ENCODE results near the gene TTYH1. TPM values are rescaled to one million over a fixed set of nuclear protein-coding genes. Genes with fewer than 3 reads are reported as not detected.
A peak's percentile ranks its signal among the peaks of the same experiment; 100 is the strongest.

Gene TTYH1
- total RNA-seq, 1 donor from 2014 or later, result 6.0 TPM

DNA sequence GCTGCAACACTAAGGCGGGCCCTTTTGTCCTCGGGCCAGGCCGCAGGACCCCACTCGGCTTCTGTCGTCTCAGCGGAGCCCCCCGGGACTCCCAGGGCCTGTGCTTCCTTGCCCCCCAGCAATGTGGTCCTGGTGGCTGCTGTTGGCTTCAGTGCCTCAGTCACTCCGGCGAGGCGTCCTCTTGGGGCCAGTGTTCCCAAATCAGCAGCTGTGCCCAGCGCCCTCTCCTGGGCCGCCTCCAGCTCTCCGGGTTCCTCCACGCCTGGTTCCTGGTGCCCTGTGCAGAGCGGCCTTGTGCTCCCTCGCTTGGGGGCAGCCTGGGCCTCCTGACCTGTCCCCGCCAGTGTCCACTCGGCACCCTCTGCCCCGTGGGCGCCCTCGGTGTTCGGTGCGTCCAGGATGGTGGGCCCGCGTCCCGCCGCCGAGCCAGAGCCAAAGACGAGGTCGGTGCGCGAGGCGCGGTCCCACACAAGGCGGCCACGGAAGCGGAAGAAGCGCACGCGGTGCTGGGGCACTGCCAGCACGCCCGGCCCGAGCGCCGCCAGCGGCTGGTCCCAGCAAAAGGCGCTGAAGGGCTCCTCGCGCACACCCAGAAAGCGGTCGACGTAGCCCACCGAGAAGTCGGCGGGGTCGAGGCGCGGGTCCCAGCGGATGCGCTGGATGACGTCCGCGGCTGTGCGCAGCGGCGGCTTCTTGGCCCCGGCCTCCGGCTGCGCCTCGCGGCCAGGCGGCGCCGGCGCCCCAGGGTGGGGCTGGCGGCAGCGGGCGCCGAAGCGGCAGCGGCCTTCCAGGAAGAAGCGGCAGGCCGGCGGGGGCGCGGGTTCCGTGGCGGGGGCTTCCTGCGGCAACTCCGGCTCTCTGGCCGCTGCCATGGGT, 47.6 kb downstream of the TTYH1 start:
- Mint-ChIP-seq H3K27me3 (ENCODE audit: low read depth) (no peaks in the 10 kb centered on the region), H3K36me3 (peaks cover 25% of the 10 kb centered on the region), H3K27ac (peak overlapping the region; percentile 30), H3K4me3 (peak overlapping the region; percentile 66), H3K9me3 (no peaks in the 10 kb centered on the region), H3K4me1 (peaks cover 21% of the 10 kb centered on the region)
- TF ChIP-seq, protein P1, sequence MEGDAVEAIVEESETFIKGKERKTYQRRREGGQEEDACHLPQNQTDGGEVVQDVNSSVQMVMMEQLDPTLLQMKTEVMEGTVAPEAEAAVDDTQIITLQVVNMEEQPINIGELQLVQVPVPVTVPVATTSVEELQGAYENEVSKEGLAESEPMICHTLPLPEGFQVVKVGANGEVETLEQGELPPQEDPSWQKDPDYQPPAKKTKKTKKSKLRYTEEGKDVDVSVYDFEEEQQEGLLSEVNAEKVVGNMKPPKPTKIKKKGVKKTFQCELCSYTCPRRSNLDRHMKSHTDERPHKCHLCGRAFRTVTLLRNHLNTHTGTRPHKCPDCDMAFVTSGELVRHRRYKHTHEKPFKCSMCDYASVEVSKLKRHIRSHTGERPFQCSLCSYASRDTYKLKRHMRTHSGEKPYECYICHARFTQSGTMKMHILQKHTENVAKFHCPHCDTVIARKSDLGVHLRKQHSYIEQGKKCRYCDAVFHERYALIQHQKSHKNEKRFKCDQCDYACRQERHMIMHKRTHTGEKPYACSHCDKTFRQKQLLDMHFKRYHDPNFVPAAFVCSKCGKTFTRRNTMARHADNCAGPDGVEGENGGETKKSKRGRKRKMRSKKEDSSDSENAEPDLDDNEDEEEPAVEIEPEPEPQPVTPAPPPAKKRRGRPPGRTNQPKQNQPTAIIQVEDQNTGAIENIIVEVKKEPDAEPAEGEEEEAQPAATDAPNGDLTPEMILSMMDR (IDR thresholded peaks at IDR 0.05; ENCODE audit: unreplicated experiment), result no peak
- peak in 1 of 2 experiments; percentile 68 for DNase-seq (ENCODE audit: low spot score in 2 of 2, unreplicated experiment in 2 of 2)

DNA sequence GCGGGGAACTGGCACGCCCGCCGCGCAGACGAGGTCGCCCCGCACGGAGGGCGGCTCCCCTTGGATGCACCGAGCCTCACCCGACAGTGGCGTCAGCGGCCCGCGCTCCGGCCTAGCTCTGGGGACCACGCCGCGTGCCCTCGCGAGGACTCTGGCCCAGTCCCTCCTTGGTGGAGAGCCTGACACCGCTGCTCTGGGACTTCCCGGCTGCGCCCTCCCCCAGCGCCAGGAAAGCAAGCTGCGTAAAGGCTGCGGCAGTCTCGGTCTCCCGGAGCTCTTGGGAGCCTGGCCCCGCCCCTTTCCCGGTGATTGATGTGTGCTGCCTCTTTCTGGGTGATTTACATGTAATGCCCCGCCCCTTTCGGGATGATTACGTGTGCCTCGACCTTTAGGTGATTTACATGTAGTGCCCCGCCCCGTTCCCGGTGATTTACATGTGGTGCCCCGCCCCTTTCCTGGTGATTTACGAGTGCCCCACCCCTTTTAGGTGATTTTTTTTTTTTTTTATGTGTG, 48.3 kb downstream of the TTYH1 start, which contains the start of gene LENG9:
Gene LENG9, minus strand, starts transcription at position 248 of the 513 bp plus-strand sequence. CDS start 252 bp downstream, outside the sequence.
- peak within 1 kb of the TSS; percentile 92 for H3K27ac Mint-ChIP-seq
- no peaks in the 10 kb centered on the region for H3K27me3 Mint-ChIP-seq (ENCODE audit: low read depth)
- peak within 1 kb of the TSS; percentile 66 for H3K4me3 Mint-ChIP-seq
- H3K4me1 Mint-ChIP-seq, result peaks cover 27% of the 10 kb centered on the region
- TF ChIP-seq, protein P1 (IDR thresholded peaks at IDR 0.05; ENCODE audit: unreplicated experiment), result no peak
- H3K9me3 Mint-ChIP-seq, result no peaks in the 10 kb centered on the region
- DNase-seq (ENCODE audit: low spot score in 2 of 2, unreplicated experiment in 2 of 2), result peak; percentile 94 to 98
- peaks cover 18% of the 10 kb centered on the region for H3K36me3 Mint-ChIP-seq

DNA sequence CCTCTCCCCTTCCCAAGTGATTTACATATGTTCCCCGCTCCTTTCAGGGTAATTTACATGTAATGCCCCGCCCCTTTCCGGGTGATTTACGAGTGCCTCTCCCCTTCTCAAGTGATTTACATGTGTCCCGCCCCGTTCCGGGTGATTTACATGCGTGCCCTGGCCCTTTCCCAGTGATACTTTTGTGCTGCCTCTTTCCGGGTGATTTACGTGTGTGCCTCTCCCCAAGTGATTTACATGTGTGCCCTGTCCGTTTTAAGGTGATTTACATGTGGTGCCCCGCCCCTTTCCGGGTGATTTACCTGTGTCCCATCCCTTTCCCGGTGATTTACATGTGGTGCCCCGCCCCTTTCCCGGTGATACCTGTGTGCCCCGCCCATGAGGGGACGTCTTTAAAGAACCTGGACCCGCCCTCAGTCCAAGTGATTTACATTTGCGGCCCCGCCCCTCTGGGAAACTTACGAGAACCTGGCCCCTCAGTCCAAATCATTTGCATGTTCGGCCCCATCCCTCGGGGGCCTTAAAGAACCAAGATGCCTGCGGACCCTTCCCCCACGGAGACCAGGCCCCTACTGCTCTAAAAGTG, 48.9 kb downstream of the TTYH1 start:
- peak; percentile 84 to 86 for DNase-seq (ENCODE audit: low spot score in 2 of 2, unreplicated experiment in 2 of 2)
- Mint-ChIP-seq H3K4me3 (peak overlapping the region; percentile 66), H3K27ac (peak overlapping the region; percentile 92), H3K36me3 (peaks cover 14% of the 10 kb centered on the region), H3K4me1 (peaks cover 24% of the 10 kb centered on the region), H3K9me3 (no peaks in the 10 kb centered on the region), H3K27me3 (ENCODE audit: low read depth) (no peaks in the 10 kb centered on the region)
- TF ChIP-seq, protein P1 (IDR thresholded peaks at IDR 0.05; ENCODE audit: unreplicated experiment), result no peak

DNA sequence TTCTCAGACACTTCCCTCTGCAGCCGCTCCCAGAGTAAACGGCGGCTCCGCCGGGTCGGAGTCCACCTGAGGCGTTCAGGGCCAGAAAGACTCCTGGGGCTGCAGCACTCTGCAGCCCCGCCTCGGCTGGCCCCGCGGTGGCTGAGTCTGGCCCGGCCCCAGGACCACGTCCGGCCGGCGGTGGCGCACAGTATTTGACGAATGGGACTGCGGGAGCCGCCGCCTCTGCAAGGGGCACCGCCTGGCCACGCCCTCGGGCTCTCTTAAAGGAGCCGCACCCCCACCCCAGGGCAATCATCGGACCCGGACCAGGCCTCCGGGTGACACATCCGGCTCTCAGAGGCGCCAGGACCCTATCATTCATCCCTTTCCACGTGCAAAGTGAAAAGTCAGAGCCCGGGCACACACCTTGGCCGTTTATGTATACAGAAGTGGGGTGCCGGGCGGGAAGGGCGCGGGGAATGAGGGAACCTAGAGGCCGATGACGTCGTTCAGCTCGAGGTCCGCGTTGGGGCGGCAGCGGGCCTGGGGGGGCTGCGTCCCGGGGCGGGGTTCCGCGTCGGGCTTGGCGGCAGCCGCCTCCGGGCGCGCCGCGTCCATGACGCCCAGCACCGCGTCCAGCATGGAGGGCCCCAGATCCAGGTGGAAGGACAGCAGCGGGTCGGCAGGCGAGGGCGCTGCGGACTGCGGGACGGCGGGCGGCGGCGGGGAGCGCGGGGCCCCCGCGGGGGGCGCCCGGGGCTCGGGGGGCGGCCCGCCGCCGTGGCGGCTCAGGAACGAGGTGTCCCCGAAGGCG, 49.6 kb downstream of the TTYH1 start:
- no peak for DNase-seq (ENCODE audit: low spot score in 2 of 2, unreplicated experiment in 2 of 2)

More for the DNA sequence above, 49.6 kb downstream of the TTYH1 start:
- Mint-ChIP-seq H3K27ac (peak overlapping the region; percentile 92), H3K4me3 (peak overlapping the region; percentile 66), H3K27me3 (ENCODE audit: low read depth) (no peaks in the 10 kb centered on the region), H3K9me3 (no peaks in the 10 kb centered on the region), H3K36me3 (peaks cover 16% of the 10 kb centered on the region), H3K4me1 (peaks cover 30% of the 10 kb centered on the region)
- TF ChIP-seq, protein P1 (IDR thresholded peaks at IDR 0.05; ENCODE audit: unreplicated experiment), result no peak
